ENCODE results near the gene CLCC1.

CLCC1 gene

DNA sequence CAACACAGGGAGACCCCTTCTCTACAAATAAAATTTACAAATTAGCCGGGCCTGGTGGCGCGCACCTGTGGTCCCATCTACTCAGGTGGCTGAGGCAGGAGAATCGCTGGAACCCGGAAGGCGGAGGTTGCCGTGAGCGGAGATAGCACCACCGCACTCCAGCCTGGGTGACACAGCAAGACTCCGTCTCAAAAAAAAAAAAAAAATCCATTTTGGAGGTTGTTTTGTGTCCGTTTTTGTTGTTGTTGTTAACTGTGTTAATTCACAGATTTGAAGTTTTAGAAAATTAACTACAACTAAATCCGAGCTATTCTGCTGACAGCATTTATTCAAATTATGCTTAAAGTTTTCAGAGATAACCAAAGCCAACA, 618 bp downstream of the CLCC1 start:
- TF ChIP-seq, protein P1, sequence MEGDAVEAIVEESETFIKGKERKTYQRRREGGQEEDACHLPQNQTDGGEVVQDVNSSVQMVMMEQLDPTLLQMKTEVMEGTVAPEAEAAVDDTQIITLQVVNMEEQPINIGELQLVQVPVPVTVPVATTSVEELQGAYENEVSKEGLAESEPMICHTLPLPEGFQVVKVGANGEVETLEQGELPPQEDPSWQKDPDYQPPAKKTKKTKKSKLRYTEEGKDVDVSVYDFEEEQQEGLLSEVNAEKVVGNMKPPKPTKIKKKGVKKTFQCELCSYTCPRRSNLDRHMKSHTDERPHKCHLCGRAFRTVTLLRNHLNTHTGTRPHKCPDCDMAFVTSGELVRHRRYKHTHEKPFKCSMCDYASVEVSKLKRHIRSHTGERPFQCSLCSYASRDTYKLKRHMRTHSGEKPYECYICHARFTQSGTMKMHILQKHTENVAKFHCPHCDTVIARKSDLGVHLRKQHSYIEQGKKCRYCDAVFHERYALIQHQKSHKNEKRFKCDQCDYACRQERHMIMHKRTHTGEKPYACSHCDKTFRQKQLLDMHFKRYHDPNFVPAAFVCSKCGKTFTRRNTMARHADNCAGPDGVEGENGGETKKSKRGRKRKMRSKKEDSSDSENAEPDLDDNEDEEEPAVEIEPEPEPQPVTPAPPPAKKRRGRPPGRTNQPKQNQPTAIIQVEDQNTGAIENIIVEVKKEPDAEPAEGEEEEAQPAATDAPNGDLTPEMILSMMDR (conservative IDR thresholded peaks at IDR 0.05; ENCODE audit: low read depth, low read length): no peak
- H3K4me3 ChIP-seq (ENCODE audit: low read length): peak overlapping the region; percentile 70

DNA sequence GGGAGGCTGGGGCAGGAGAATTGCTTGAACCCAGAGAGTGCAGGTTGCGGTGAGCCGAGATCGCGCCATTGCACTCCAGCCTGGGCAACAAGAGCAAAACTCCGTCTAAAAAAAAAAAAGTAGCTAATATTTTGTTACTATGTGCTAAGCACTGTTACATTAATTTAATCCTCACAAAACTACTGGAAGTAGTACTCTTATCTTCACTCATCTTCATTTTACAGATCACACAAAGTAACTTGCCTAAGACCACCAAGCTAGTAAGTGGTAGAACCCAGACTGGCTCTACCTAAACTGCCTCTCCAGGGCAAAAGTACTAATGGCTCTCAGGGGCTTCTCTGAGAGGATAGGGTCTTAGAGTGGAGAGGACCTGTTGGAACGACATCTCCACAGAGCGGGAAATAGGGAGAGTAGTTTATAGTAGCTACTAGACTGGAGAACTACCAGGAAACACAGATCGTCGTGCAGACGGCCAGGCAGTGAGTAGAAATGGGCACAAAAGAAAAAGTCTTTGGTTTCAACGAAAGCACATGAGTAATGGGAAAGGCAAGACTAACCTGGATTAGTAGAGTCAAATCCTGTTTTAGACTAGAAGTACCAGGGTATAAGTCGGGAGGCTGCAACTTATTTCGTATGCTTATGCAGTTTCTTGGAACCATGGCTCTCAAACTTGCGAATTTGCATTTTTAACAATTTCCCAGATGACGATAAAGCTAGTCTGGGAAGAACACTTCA, 1.4 kb downstream of the CLCC1 start:
- DNase-seq (ENCODE audit: low read depth): no peak
- TF ChIP-seq, protein P1 (conservative IDR thresholded peaks at IDR 0.05; ENCODE audit: low read depth, low read length): no peak
- H3K4me3 ChIP-seq (ENCODE audit: low read length): peak overlapping the region; percentile 70

More for the DNA sequence above, 618 bp downstream of the CLCC1 start:
- DNase-seq (ENCODE audit: low read depth): no peak

DNA sequence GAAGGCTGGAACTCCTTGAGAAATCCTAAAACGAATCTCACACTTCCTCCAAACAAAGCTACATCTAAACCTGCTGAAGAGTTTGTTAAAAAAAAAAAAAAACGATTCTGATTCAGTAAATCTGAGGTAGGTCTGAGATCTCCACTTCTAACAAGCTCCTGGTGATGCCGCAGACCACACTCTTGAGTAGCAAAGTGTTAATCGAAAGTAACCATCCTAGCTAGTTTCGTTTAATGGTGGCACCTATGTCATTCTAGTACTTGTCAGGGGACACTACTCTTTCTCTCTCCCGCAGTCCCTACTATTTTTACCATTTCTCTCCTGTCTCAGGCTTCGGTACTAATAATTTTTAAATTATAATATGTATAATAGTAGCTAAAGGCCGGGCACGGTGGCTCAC, 2.1 kb downstream of the CLCC1 start:
- H3K4me3 ChIP-seq (ENCODE audit: low read length): no peak overlapping the region
- TF ChIP-seq, protein P1 (conservative IDR thresholded peaks at IDR 0.05; ENCODE audit: low read depth, low read length): no peak
- DNase-seq (ENCODE audit: low read depth): no peak

DNA sequence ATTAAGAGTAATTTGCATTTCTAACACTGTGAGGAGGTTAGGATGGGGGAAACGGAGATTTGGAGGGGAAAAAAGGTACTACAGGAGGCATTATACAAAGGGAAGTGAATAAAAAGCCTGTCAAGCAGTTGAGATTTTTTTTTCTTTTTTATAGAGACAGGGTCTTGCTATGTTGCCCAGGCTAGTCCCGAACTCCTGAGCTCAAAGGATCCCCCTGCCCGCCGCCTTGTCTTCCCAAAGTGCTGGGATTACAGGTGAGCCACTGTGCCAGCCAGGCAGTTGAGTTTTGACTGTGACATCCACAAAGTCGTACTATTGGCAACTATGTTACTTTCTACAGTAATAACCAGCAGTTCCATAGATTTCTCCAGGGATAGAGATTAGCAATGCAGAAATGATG, 2.6 kb downstream of the CLCC1 start:
- no peak overlapping the region for H3K4me3 ChIP-seq (ENCODE audit: low read length)
- no peak for DNase-seq (ENCODE audit: low read depth)
- TF ChIP-seq, protein P1 (conservative IDR thresholded peaks at IDR 0.05; ENCODE audit: low read depth, low read length): no peak

DNA sequence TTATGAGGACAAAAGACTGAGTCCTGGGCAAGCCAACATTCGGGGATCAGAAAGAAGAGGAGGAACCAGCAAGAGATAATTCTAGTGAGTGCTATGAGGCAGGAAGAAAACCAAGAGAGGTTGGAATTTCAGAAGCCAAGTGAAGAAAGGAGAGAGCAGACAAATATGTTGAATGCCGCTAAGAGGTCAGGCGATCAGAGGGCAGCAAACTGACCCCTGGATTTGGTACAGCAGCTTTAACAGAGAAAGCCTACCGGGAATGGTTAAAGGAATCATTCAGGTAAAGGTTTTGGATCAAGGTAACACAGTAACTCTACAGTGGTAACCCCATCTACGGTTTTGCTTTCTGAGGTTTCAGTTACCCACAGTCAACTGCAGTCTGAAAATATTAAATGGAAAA, 5.4 kb downstream of the CLCC1 start:
- H3K4me3 ChIP-seq (ENCODE audit: low read length): no peak overlapping the region
- TF ChIP-seq, protein P1 (conservative IDR thresholded peaks at IDR 0.05; ENCODE audit: low read depth, low read length): no peak
- no peak for DNase-seq (ENCODE audit: low read depth)

DNA sequence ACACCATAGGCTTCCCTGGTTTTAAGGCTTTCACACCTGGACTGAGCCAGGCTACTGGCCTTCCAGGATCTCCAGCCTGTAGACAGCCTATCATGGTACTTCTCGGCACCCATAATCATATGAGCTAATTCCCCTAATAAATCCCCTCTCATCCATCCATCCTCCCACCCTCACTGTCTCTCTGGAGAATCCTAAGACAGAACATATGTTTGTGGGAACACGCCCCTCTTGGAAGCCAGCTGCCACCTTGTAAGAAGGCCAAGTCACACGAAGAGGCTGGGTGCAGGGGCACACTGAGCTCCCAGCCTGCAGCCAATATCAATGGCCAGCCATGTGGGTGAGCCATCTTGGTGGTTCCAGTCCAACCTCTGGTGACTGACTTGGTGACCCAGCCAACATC, 7.4 kb downstream of the CLCC1 start:
- no peak for DNase-seq (ENCODE audit: low read depth)
- no peak overlapping the region for H3K4me3 ChIP-seq (ENCODE audit: low read length)
- TF ChIP-seq, protein P1 (conservative IDR thresholded peaks at IDR 0.05; ENCODE audit: low read depth, low read length): no peak

DNA sequence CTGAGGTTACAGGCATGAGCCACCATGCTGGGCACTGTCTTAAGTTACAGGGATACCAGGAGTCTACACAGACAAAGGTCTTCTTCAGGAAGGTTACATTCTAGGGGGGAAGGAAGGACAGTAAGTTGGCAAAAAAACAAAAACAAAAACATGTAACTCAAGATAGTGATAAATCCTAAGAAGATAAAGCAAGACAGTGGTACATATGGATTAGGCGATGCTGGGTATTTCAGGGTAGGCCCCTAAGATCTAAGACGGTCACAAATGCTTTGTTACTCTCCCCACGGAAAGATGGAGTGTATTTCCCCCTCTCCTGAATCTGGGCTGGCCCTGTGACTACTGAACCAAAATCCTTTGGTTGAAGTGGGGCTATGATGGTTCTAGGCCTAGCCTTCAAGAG, 8.2 kb downstream of the CLCC1 start:
- H3K4me3 ChIP-seq (ENCODE audit: low read length): no peak overlapping the region
- TF ChIP-seq, protein P1 (conservative IDR thresholded peaks at IDR 0.05; ENCODE audit: low read depth, low read length): no peak
- no peak for DNase-seq (ENCODE audit: low read depth)

Data from retinal pigment epithelial cell (primary cell).